K562 (cell line): ENCODE data around the gene RNF25. TPM values are rescaled to one million over a fixed set of nuclear protein-coding genes. Genes with fewer than 3 reads are reported as not detected.

Experiments
- ETV6 ChIP-seq, 3 experiments: fragments of 150-350 bp in 1 of 3; sonication (generic) in 1 of 3; formaldehyde crosslinking in 1 of 3; IDR thresholded peaks; 2 replicates each; pipeline versions ENCODE4 v1.6.1 to v1.8.0; 2014 to 2022; ENCODE audit warnings: borderline replicate concordance in 2 of 3, low read depth in 2 of 3, antibody characterized with exemption in 1 of 3, low read length in 1 of 3, mild to moderate bottlenecking in 1 of 3, missing genetic modification reagents in 1 of 3
- FOXJ2 ChIP-seq: fragments of 200-800 bp; sonication (Bioruptor generic); IDR thresholded peaks from 2 replicates; pipeline ENCODE4 v1.6.1; 2016; ENCODE audit warnings: missing genetic modification characterization, missing compliant biosample characterization
- FOXM1 ChIP-seq, 2 experiments: fragments of 450-650 bp in 1 of 2; sonication (generic) in 1 of 2; formaldehyde crosslinking in 1 of 2; IDR thresholded peaks; 2 replicates each; pipeline versions ENCODE4 v1.6.1 to v1.9.0; 2017 to 2022; ENCODE audit warnings: low read depth in 2 of 2, mild to moderate bottlenecking in 2 of 2, missing genetic modification reagents in 1 of 2, moderate library complexity in 1 of 2
- HCFC1 ChIP-seq: IDR thresholded peaks from 2 replicates; pipeline ENCODE4 v1.6.1; 2012; ENCODE audit warnings: low read depth, low read length, improper control_type of control experiment
- MCM5 ChIP-seq: fragments of 450-650 bp; IDR thresholded peaks from 2 replicates; pipeline ENCODE4 v1.6.1; 2016; ENCODE audit warnings: low read depth
- MYNN ChIP-seq, 2 experiments: sonication (generic); formaldehyde crosslinking in 1 of 2; IDR thresholded peaks; 2 replicates each; pipeline versions ENCODE4 v1.5.0 to v1.6.1; 2016 to 2020; ENCODE audit warnings: antibody characterized with exemption in 1 of 2, missing genetic modification reagents in 1 of 2
- NEUROD1 ChIP-seq: fragments of 150-350 bp; IDR thresholded peaks from 2 replicates; pipeline ENCODE4 v1.6.1; 2014; ENCODE audit warnings: borderline replicate concordance, low read length, low read depth; ENCODE audit not compliant: partially characterized antibody
- TBL1XR1 ChIP-seq, 2 experiments: IDR thresholded peaks; 2 replicates each; pipeline ENCODE4 v1.6.1; 2012; ENCODE audit warnings: improper control_type of control experiment in 2 of 2, low read length in 2 of 2, mild to moderate bottlenecking in 1 of 2
- YBX1 ChIP-seq: fragments of 450-650 bp; IDR thresholded peaks from 2 replicates; pipeline ENCODE4 v1.7.1; 2016; ENCODE audit warnings: mild to moderate bottlenecking
- ZZZ3 ChIP-seq: fragments of 450-650 bp; IDR thresholded peaks from 2 replicates; pipeline ENCODE4 v1.6.1; 2016; ENCODE audit warnings: antibody characterized with exemption, mild to moderate bottlenecking, moderate library complexity
- polyA plus RNA-seq, 8 experiments: library from polyadenylated mRNA; depleted of rRNA in 4 of 8; stranded (reverse) in 5 of 8; unstranded in 3 of 8; fragments of >200 nt; fragmentation: Nextera tagmentation in 2 of 8; fragmentation: Illumina TruSeq in 1 of 8; extraction: Ambion mirVana in 2 of 8; extraction: Trizol in 1 of 8; gene quantifications; 2 replicates each; pipeline versions ENCODE4 v1.2.1 to v1.2.3, GENCODE V29; 2011 to 2014; ENCODE audit warnings: inconsistent platforms in 1 of 8, missing spikeins in 1 of 8
- total RNA-seq, 7 experiments: library from RNA; depleted of rRNA in 6 of 7; stranded (reverse); fragments of >200 nt in 6 of 7; fragmentation: Illumina TruSeq in 2 of 7; extraction: Trizol in 2 of 7; gene quantifications; 2 replicates each; pipeline versions ENCODE4 v1.2.1 to v1.2.3, GENCODE V29; 2011 to 2021; ENCODE audit warnings: low replicate concordance in 1 of 7
- TF ChIP-seq, protein P1 (sequence below), 2 experiments: fragments of 450-650 bp in 1 of 2; sonication (generic) in 1 of 2; formaldehyde crosslinking in 1 of 2; IDR thresholded peaks; 2 replicates each; pipeline versions ENCODE4 v1.7.1 to v1.9.0; 2016 to 2022; ENCODE audit warnings: inconsistent platforms in 1 of 2, mild to moderate bottlenecking in 1 of 2, missing genetic modification reagents in 1 of 2
- TF ChIP-seq, protein P2 (sequence below): fragments of 450-650 bp; IDR thresholded peaks from 2 replicates; pipeline ENCODE4 v1.6.1; 2016

Gene RNF25
- total and polyA plus RNA-seq, 9 of the 15 experiments (the other 6 are each of a cell fraction or from before 2014, with no cell fraction given), result 2.3 to 49.8 (median 20.5) TPM

DNA sequence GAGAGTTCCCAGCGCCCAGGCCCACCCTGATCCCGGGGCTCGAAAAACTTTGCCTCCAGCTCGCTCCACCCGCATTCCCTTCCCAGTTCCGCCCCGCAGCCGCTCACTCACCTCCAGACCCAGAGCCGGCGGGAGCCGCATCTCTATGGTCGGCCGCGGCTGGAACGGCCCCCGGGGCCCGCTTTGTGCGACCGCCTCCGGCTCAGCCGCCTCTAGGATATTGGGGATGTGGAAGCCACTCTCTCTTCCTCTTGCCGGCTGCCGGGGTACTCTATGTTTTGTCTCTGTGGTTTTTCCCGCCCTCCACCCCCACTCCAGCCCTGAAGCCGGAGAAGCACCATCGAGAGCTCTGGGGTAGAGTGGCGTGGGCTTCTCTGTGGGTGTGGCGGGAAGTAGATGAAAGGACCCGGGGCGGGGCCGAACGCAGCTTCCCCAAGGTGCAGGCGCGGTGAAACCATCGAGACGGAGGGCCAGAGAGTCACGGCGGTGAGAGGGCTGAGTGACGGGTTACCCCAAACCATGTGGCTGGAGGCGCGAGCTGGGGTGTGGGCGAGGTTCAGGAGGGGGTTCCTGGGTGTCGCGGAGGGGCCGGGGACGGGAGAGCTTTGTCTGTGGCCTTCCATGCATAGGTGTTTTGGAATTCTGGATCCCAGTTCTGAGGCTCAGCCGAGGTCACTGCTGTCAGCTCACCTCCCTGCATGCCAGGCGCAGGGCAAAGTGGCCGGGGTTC, 12.4 kb downstream of the RNF25 start, which contains the start of the genes BCS1L and ZNF142 (continued):
- TF ChIP-seq, protein P1, sequence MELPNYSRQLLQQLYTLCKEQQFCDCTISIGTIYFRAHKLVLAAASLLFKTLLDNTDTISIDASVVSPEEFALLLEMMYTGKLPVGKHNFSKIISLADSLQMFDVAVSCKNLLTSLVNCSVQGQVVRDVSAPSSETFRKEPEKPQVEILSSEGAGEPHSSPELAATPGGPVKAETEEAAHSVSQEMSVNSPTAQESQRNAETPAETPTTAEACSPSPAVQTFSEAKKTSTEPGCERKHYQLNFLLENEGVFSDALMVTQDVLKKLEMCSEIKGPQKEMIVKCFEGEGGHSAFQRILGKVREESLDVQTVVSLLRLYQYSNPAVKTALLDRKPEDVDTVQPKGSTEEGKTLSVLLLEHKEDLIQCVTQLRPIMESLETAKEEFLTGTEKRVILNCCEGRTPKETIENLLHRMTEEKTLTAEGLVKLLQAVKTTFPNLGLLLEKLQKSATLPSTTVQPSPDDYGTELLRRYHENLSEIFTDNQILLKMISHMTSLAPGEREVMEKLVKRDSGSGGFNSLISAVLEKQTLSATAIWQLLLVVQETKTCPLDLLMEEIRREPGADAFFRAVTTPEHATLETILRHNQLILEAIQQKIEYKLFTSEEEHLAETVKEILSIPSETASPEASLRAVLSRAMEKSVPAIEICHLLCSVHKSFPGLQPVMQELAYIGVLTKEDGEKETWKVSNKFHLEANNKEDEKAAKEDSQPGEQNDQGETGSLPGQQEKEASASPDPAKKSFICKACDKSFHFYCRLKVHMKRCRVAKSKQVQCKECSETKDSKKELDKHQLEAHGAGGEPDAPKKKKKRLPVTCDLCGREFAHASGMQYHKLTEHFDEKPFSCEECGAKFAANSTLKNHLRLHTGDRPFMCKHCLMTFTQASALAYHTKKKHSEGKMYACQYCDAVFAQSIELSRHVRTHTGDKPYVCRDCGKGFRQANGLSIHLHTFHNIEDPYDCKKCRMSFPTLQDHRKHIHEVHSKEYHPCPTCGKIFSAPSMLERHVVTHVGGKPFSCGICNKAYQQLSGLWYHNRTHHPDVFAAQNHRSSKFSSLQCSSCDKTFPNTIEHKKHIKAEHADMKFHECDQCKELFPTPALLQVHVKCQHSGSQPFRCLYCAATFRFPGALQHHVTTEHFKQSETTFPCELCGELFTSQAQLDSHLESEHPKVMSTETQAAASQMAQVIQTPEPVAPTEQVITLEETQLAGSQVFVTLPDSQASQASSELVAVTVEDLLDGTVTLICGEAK (IDR thresholded peaks at IDR 0.05), result peak; percentile 72
- TF ChIP-seq, protein P1 (CRISPR knock-in tag; IDR thresholded peaks at IDR 0.05), result no peak
- TF ChIP-seq NEUROD1 (peak; percentile 39), FOXM1 (IDR thresholded peaks at IDR 0.05; ENCODE audit: low read depth) (no peak), FOXM1 (CRISPR knock-in tag; IDR thresholded peaks at IDR 0.05; ENCODE audit: low read depth) (0 out of 2 replicates have a peak, but pooled peaks have one; percentile 8), FOXJ2 (tag) (0 out of 2 replicates have a peak, but pooled peaks have one; percentile 15), TBL1XR1 (IDR thresholded peaks at IDR 0.05; ENCODE audit: low read length in 2 of 2) (peak in 1 of 2 experiments; percentile 7; a peak in 1 of 4 replicates), YBX1 (no peak), MCM5 (no peak), HCFC1 (peak; percentile 65), ZZZ3 (peak; percentile 59; the same call in 1 of the 2 replicates), MYNN (IDR thresholded peaks at IDR 0.05) (no peak), MYNN (CRISPR knock-in tag; IDR thresholded peaks at IDR 0.05) (no peak), ETV6 (IDR thresholded peaks at IDR 0.05; ENCODE audit: borderline replicate concordance in 1 of 2, low read depth in 2 of 2, low read length in 1 of 2) (peak in 1 of 2 experiments; percentile 62; a peak in 1 of 4 replicates), ETV6 (CRISPR knock-in tag; IDR thresholded peaks at IDR 0.05; ENCODE audit: borderline replicate concordance) (no peak)
- TF ChIP-seq, protein P2, sequence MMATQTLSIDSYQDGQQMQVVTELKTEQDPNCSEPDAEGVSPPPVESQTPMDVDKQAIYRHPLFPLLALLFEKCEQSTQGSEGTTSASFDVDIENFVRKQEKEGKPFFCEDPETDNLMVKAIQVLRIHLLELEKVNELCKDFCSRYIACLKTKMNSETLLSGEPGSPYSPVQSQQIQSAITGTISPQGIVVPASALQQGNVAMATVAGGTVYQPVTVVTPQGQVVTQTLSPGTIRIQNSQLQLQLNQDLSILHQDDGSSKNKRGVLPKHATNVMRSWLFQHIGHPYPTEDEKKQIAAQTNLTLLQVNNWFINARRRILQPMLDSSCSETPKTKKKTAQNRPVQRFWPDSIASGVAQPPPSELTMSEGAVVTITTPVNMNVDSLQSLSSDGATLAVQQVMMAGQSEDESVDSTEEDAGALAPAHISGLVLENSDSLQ, result peak; percentile 93
